22Rv1 (cell line): ENCODE results near the gene ATG7.
"Not testable (repeated sequence)": the region's sequence is repeated elsewhere in the genome, so short reads cannot be mapped to it uniquely, and the experiment has no call there.

Experiments
- H3K27ac ChIP-seq: fragments of 450-650 bp; 2 replicates; pipeline ENCODE4 v1.5.1; 2017
- CTCF ChIP-seq: fragments of 450-650 bp; IDR thresholded peaks from 2 replicates; pipeline ENCODE4 v1.5.1; 2017; ENCODE audit warnings: mild to moderate bottlenecking
- ZFX ChIP-seq: fragments of 450-650 bp; IDR thresholded peaks from 2 replicates; pipeline ENCODE4 v1.6.1; 2017; ENCODE audit warnings: antibody characterized with exemption, borderline replicate concordance

The ATG7 gene

GRCh38 chr3:11477407-11477911, 205.3 kb downstream of the ATG7 start:
- TF ChIP-seq ZFX (no peak), CTCF (no peak)
- H3K27ac ChIP-seq, result peak overlapping the region; percentile 38

- no peak for TF ChIP-seq ZFX
- TF ChIP-seq CTCF, result no peak
- H3K27ac ChIP-seq, result peak overlapping the region; percentile 44
These were observed 206.0 kb downstream of the ATG7 start for GRCh38 chr3:11478167-11478566.

GRCh38 chr3:11479221-11479620, 207.0 kb downstream of the ATG7 start:
- TF ChIP-seq CTCF (no peak), ZFX (no peak)
- peak overlapping the region; percentile 44 for H3K27ac ChIP-seq

GRCh38 chr3:11480663-11481298, 208.6 kb downstream of the ATG7 start:
- TF ChIP-seq ZFX, result no peak
- no peak for TF ChIP-seq CTCF
- H3K27ac ChIP-seq, result peak overlapping the region; percentile 41

- TF ChIP-seq CTCF, result no peak
- no peak for TF ChIP-seq ZFX
- H3K27ac ChIP-seq, result peak overlapping the region; percentile 41; the same call in 1 of the 2 replicates
These were observed 209.4 kb downstream of the ATG7 start for GRCh38 chr3:11481556-11481955.

- no peak for TF ChIP-seq CTCF
- H3K27ac ChIP-seq, result no peak overlapping the region
These were observed 209.8 kb downstream of the ATG7 start for GRCh38 chr3:11482021-11482420.

GRCh38 chr3:11488356-11488755, 216.2 kb downstream of the ATG7 start:
- not testable (repeated sequence) for H3K27ac ChIP-seq
